Choroid plexus epithelial cell (primary cell): ENCODE data around the gene BSND.

Experiments used
- DNase-seq: peaks from one replicate; pipeline ENCODE4 v3.0.0-alpha.2; 2010; ENCODE audit warnings: low read depth
- H3K4me3 ChIP-seq: 2 replicates; pipeline ENCODE4 v1.5.1; 2011; ENCODE audit warnings: low read depth, mild to moderate bottlenecking, control low read depth, low read length, moderate library complexity
- CTCF ChIP-seq: conservative IDR thresholded peaks from 2 replicates; pipeline ENCODE4 v1.5.1; 2011; ENCODE audit warnings: low read depth, mild to moderate bottlenecking, control low read depth, inconsistent platforms, low read length, moderate library complexity

Gene BSND

GRCh38 chr1:54998677-54999076 lies at the start of gene BSND:
Gene BSND, plus strand, starts transcription at chr1:54998933. Its CDS starts 254 bp downstream, at chr1:54999187.
- DNase-seq = no peak
- no peak within 1 kb of the TSS for H3K4me3 ChIP-seq
- TF ChIP-seq CTCF = no peak

- DNase-seq = no peak
- H3K4me3 ChIP-seq = no peak overlapping the region
- no peak for TF ChIP-seq CTCF
Measured at GRCh38 chr1:54949053-54949452, 49.7 kb upstream of the BSND start.

- DNase-seq = no peak
Measured at GRCh38 chr1:54950006-54950368, 48.7 kb upstream of the BSND start.

GRCh38 chr1:54950369-54951163 lies 48.2 kb upstream of the BSND start:
- peak; percentile 93 for DNase-seq
- peak overlapping the region; percentile 33 for H3K4me3 ChIP-seq
- TF ChIP-seq CTCF = peak; percentile 80

More at GRCh38 chr1:54950006-54950368, 48.7 kb upstream of the BSND start:
- no peak overlapping the region for H3K4me3 ChIP-seq
- no peak for TF ChIP-seq CTCF

- no peak overlapping the region for H3K4me3 ChIP-seq
- TF ChIP-seq CTCF = no peak
- no peak for DNase-seq
Measured at GRCh38 chr1:54951810-54952226, 46.9 kb upstream of the BSND start.

- peak; percentile 68 for DNase-seq
- TF ChIP-seq CTCF = no peak
- no peak overlapping the region for H3K4me3 ChIP-seq
Measured at GRCh38 chr1:54952950-54953718, 45.6 kb upstream of the BSND start.
